Muscle of leg (tissue), 11 donors: ENCODE data around the gene PARN. TPM values are rescaled to one million over a fixed set of nuclear protein-coding genes. Genes with fewer than 3 reads are reported as not detected.
"Not testable (repeated sequence)": the region's sequence is repeated elsewhere in the genome, so short reads cannot be mapped to it uniquely, and the experiment has no call there.

ENCODE experiments used
- DNase-seq: peaks from one replicate; pipeline ENCODE4 v3.0.0; 2013
- H3K27ac ChIP-seq: one replicate; pipeline ENCODE4 v1.5.1; 2013; ENCODE audit warnings: mild to moderate bottlenecking, low read length, control low read depth
- H3K27me3 ChIP-seq: one replicate; pipeline ENCODE4 v1.6.1; 2013; ENCODE audit warnings: low read length; ENCODE audit not compliant: control insufficient read depth, insufficient read depth
- H3K36me3 ChIP-seq: one replicate; pipeline ENCODE4 v1.6.1; 2013; ENCODE audit warnings: low read length; ENCODE audit not compliant: control insufficient read depth, insufficient read depth
- H3K4me1 ChIP-seq: one replicate; pipeline ENCODE4 v1.6.1; 2013; ENCODE audit warnings: low read length; ENCODE audit not compliant: control insufficient read depth, insufficient read depth
- H3K4me3 ChIP-seq: one replicate; pipeline ENCODE4 v1.5.1; 2013; ENCODE audit warnings: low read length, control low read depth
- H3K9me3 ChIP-seq: replicated peaks from 2 replicates; pipeline ENCODE4 v1.6.1; 2013; ENCODE audit warnings: low read depth, low read length; ENCODE audit not compliant: control insufficient read depth
- WGBS: methylation state at CpG from one replicate; pipeline ENCODE4 v1.1.5; 2013; ENCODE audit warnings: missing lambda C conversion rate; ENCODE audit not compliant: insufficient coverage; 5-methylcytosine and 5-hydroxymethylcytosine counted together
- polyA plus RNA-seq, 8 donors: library from polyadenylated mRNA; unstranded; fragments of 120-200 nt; gene quantifications; one replicate each; pipeline versions ENCODE4 v1.2.1 to v1.2.3, GENCODE V29; 2013; ENCODE audit warnings: inconsistent platforms in 1 of 8, low replicate concordance in 1 of 8; ENCODE audit not compliant: insufficient read length in 8 of 8, insufficient read depth in 1 of 8
- total RNA-seq: library from RNA; stranded (reverse); fragments of 120-200 nt; gene quantifications from one replicate; pipeline ENCODE4 v1.2.4, GENCODE V29; 2013

The PARN gene
- total and polyA plus RNA-seq, 9 donors: 13.6 to 18.0 (median 16.1) TPM

DNA sequence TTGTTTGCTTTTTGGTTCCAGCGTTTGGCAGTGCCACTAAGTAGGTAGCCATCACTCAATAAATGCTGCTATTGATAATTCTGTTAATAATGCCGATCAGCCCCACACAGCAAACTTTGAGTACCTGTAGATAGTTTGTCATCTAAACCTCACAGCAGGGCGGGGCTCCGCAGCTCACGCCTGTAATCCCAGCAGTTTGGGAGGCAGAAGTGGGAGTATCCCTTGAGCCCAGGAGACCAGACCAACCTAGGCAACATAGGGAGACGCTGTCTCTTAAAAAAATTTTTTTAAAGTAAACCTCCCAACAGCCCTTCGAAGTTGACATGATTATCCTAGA lies 4.3 kb upstream of the PARN start:
- Histone ChIP-seq H3K4me1 (peaks cover 29% of the 10 kb centered on the region), H3K27ac (peak overlapping the region; percentile 98), H3K4me3 (peak overlapping the region; percentile 85), H3K9me3 (no peaks in the 10 kb centered on the region), H3K27me3 (no peaks in the 10 kb centered on the region), H3K36me3 (peaks cover 13% of the 10 kb centered on the region)
- no CpG with 5 or more reads among the region's 7 CpGs for WGBS
- no peak for DNase-seq

DNA sequence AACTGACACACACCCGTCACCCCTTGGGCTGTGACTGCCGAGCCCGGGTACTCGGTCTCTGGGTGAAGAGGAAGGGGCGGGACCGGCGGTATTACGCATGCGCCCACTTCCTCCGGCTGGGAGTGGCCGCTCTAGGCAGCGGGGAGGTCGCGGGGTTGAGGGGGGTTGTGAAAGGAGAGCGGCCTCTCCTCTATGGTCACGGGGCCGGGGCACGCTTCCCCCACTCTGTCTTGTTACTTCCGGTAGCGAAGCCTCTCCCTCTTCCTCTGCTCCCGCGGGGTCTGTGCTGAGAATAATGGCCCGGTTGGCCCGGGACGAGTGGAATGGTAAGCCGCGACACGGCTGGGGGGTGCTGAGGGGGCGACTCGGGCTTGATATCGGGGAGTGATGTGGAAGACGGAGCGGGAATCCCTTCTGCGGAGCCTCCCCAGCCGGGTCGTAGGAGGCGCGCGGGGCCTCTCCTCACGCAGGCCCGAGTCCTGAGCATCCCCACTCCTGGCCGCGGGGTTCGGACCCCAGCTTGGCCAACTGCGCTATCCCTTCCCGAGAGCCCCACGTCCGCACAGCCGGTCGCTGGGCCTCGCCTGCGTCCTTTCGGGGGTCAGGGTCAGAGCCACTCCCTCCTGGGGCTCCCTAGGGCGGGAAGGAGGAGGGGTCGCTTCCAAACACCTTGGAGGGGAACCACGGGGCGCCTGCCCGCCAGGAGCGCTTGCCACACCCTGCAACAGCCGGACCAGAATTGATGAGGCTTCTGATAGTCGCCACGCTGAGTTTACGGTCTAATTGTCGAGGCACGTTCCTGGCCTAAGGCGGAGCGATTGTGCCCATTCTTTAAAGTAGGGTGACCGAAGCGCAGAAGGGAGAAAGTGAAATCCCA lies 2.9 kb upstream of the PARN start, which contains the start of gene BFAR:
TSS of gene BFAR (plus strand) at position 259 of the 877 bp plus-strand sequence. CDS start 11,396 bp downstream, outside the sequence.
- under 1% methylated on average over 51 of the region's 69 CpGs for WGBS
- Histone ChIP-seq H3K4me3 (peak within 1 kb of the TSS; percentile 85), H3K9me3 (no peaks in the 10 kb centered on the region), H3K27ac (peak within 1 kb of the TSS; percentile 98), H3K36me3 (peaks cover 5% of the 10 kb centered on the region), H3K4me1 (peaks cover 35% of the 10 kb centered on the region), H3K27me3 (no peaks in the 10 kb centered on the region)
- peak; percentile 99 for DNase-seq

DNA sequence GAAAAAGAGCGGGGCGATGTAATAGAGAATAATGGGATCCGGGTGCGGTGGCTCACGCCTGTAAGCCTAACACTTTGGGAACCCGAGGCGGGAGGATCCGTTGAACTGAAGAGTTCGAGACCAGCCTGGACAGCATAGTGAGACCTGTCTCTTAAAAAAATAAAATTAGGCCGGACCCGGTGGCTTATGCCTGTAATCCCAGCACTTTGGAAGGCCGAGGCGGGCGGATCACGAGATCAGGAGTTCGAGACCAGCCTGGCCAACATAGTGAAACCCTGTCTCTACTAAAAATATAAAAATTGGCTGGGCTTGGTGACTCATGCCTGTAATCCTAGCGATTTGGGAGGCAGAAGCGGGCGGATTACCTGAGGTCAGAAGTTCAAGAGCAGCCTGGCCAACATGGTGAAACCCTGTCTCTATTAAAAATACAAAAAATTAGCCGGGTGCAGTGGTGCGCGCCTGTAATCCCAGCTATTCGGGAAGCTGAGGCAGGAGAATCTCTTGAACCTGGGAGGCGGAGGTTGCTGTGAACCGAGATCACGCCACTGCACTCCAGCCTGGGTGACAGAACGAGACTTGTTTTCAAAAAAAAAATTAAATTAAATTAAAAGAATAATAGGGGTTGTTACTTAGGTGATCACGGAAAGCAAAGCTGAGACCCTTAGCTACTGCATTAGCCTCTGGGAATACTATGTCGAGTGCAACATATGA lies 715 bp upstream of the PARN start:
- H3K36me3 ChIP-seq: peaks cover 17% of the 10 kb centered on the region
- peaks cover 34% of the 10 kb centered on the region for H3K4me1 ChIP-seq
- 76% methylated on average over 22 of the region's 29 CpGs for WGBS
- not testable (repeated sequence) for H3K27me3 ChIP-seq, DNase-seq, H3K9me3 ChIP-seq
- peak overlapping the region; percentile 30 for H3K4me3 ChIP-seq
- H3K27ac ChIP-seq: peak overlapping the region; percentile 94

DNA sequence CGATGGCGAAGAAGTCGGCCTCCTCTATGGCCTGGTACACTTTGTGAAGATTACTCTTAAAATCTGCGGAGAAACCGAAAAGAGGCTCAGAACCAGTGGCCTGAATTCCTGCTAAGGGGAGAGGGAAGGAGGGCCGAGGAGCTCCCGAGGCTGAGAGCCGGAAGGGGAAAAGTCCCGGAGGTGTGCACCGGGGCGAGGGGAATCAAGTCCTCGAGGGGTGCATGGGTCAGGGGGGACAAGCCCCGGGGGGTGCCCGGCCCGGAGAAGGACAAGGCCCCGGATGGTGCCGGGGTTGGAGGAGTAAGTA lies 495 bp downstream of the PARN start:
- Histone ChIP-seq H3K4me1 (peaks cover 31% of the 10 kb centered on the region), H3K9me3 (no peaks in the 10 kb centered on the region), H3K27ac (peak overlapping the region; percentile 75), H3K36me3 (peaks cover 20% of the 10 kb centered on the region), H3K4me3 (peak overlapping the region; percentile 85), H3K27me3 (no peaks in the 10 kb centered on the region)
- 4% methylated on average over 16 of the region's 17 CpGs for WGBS
- no peak for DNase-seq

DNA sequence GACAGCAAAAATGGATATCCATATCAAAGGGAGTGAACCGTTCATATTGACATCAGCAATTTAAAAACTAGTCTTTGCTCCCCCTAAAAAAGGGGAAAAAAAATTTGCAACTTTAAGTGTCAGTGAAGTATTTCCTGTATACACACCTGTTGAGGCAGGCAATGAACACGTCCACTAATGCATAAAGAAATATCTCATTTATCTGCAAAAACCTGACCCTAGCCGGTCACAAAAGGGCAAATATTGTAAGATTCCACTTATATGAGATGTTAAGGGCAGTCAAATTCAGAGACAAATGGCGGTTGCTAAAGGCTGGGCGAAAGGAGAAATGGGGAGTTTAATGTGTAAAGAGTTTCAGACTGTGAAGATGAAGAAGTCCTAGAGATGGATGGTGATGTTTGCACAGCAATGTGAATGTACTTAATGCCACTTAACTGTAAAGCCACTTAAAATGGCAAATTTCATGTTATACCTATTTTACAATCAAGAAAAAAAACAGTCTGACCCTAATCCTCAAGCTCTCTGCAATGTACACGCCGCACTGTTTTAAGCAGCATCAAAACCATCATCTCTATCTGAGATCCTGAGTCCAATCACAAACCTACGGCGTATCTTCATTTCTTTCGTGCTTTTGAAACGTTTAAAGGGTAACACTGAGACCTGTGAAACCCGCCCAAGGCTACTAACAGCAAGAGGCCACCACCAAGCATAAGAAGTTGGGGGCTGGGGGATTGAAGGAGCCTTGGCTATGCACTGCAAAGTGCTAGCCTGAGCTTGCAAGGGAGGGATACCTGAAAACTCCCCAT lies 1.1 kb downstream of the PARN start:
- peak overlapping the region; percentile 75 for H3K27ac ChIP-seq
- H3K4me3 ChIP-seq: peak overlapping the region; percentile 85
- 94% methylated on average over 5 of the region's 12 CpGs for WGBS
- peaks cover 21% of the 10 kb centered on the region for H3K36me3 ChIP-seq
- H3K4me1 ChIP-seq: peaks cover 25% of the 10 kb centered on the region
- no peaks in the 10 kb centered on the region for H3K27me3 ChIP-seq
- peak; percentile 4 for DNase-seq
- no peaks in the 10 kb centered on the region for H3K9me3 ChIP-seq

DNA sequence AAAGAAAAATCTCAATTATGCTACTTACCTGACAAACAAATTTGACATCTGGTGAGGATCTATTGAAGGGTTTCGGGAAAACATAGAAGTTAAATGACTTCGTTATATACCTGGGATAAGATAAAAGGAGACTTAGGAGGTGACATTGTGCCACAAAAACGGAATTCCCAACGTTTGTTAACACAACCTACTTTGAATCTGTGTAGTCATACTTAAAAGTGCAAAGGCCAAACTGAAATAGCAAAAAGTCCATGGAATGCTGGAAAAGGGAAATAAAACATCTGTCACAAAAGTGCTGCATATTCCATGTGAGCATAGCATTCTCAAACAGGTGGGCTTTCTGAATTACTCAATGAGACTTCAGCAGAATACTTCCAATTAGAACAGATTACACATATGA lies 3.0 kb downstream of the PARN start:
- Histone ChIP-seq H3K4me1 (peaks cover 16% of the 10 kb centered on the region), H3K4me3 (no peak overlapping the region), H3K36me3 (peaks cover 32% of the 10 kb centered on the region), H3K27ac (no peak overlapping the region), H3K9me3 (no peaks in the 10 kb centered on the region), H3K27me3 (no peaks in the 10 kb centered on the region)
- 100% methylated on average over 1 of the region's 4 CpGs for WGBS
- DNase-seq: no peak

DNA sequence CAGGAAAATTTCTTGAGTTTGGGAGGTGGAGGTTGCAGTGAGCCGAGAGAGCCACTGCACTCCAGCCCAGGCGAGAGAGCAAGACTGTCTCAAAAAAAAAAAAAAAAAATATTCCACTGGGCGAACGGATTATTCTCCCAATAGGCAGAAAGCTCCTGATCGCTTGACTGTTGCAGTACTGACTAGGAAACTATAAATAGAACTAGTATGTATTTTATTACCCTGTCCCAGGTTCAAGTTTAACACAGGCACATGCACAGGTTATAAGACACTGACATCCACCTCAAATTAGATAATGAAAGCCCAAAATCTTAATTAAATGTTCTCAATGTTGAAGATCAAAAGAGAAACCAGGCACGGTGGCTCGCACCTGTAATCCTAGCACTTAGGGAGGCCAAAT lies 11.5 kb downstream of the PARN start:
- Histone ChIP-seq H3K4me3 (no peak overlapping the region), H3K27ac (no peak overlapping the region), H3K36me3 (peaks cover 33% of the 10 kb centered on the region), H3K4me1 (no peaks in the 10 kb centered on the region), H3K9me3 (no peaks in the 10 kb centered on the region), H3K27me3 (no peaks in the 10 kb centered on the region)
- WGBS: 100% methylated on average over 2 of the region's 7 CpGs
- no peak for DNase-seq

DNA sequence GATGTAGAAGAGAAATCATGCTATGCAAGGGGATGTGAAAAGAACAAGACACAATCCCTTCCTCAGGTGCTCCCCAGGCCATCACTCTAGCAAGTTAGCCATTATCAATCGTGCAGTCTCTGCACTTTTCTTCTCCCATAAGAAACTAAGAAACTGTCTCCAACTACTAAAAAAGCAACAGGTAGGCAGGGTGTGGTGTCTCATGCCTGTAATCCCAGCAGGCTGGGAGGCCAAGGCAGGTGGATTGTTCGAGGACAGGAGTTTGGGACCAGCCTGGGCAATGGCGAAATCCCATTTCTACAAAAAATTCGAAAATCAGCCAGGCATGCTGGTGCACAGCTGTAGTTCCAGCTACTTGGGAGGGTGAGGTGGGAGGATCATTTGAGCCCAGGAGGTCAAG lies 13.8 kb downstream of the PARN start:
- Histone ChIP-seq H3K9me3 (no peaks in the 10 kb centered on the region), H3K4me1 (no peaks in the 10 kb centered on the region), H3K27ac (no peak overlapping the region), H3K27me3 (no peaks in the 10 kb centered on the region), H3K36me3 (peaks cover 27% of the 10 kb centered on the region), H3K4me3 (no peak overlapping the region)
- 100% methylated on average over 1 of the region's 4 CpGs for WGBS
- DNase-seq: no peak

DNA sequence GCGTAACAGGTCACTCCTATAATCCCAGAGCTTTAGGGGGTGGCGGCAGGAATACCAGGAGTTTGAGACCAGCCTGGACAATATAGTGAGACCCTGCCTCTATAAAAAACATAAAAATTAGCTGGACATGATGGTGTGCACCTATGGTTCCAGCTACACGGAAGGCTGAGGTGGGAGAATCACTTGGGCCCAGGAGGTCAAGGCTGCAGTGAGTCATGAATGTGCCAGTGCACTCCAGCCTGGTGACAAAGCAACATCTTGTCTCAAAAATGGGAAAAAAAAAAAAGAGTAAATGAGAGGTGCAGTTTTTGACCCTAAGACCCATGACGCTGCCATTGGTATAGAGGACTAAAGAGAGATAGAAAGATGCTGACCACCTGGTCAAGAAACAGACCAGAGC lies 16.1 kb downstream of the PARN start:
- H3K36me3 ChIP-seq: peaks cover 39% of the 10 kb centered on the region
- H3K4me3 ChIP-seq: no peak overlapping the region
- 85% methylated on average over 1 of the region's 4 CpGs for WGBS

DNA sequence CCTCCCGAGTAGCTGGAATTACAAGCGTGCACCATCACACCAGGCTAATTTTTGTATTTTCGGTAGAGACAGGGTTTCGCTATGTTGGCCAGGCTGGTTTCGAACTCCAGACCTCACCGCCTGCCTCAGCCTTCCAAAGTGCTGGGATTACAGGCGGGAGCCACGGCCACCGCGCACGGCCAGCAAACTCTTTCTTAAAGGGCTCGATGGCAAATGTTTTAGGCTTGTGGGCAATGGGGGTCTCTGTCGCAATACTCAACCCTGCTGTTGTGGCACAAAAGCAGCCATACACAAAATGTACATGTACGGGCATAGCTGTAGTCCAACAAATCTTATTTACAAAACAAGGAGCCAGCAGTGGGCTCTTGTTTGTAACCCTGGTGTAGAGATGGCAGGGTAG lies 18.4 kb downstream of the PARN start:
- no peaks in the 10 kb centered on the region for H3K4me1 ChIP-seq
- no peak overlapping the region for H3K4me3 ChIP-seq
- DNase-seq: no peak
- no peaks in the 10 kb centered on the region for H3K9me3 ChIP-seq
- no peaks in the 10 kb centered on the region for H3K27me3 ChIP-seq
- 96% methylated on average over 7 of the region's 14 CpGs for WGBS
- H3K36me3 ChIP-seq: peaks cover 41% of the 10 kb centered on the region
- H3K27ac ChIP-seq: no peak overlapping the region

More for the DNA sequence above, 16.1 kb downstream of the PARN start:
- no peaks in the 10 kb centered on the region for H3K9me3 ChIP-seq
- no peak overlapping the region for H3K27ac ChIP-seq
- DNase-seq: no peak
- H3K27me3 ChIP-seq: no peaks in the 10 kb centered on the region
- no peaks in the 10 kb centered on the region for H3K4me1 ChIP-seq
